Measurements from ENCODE around the gene RPS6KA2.

RPS6KA2 gene

DNA sequence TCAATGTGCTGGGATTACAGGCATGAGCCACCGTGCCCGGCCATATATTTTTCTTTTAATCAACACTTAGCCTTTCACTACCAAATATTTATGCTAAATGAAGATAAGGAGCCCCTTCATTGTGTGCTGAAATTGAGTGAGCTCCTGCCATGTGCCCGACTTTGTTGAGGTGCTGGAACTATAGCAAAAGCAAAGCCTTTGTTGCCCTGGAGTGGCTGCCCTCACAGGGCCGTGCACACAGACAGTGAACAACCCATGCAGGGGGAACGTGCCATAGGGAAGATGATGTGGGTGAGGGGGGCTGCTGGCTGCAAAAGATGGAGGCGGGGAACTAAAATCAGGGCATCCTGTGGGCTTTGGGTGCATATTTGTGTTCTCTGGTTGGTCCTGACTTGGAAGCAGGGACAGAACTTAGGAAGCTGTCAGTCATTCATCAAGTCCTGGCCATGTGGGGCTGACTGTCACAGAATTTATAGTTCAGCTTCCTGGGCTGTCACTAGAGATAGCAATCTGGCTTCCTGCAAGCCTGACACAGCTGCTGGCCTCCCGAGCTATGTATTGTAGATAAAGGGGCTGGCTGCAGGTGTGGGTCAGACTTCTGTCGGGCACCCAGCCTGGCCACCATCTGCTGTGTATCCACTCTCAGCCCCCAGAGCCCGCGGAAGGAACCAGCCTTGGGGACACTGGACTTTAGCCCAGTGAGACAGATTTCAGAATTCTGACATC lies 187.5 kb downstream of the RPS6KA2 start:
- no peak for DNase-seq

DNA sequence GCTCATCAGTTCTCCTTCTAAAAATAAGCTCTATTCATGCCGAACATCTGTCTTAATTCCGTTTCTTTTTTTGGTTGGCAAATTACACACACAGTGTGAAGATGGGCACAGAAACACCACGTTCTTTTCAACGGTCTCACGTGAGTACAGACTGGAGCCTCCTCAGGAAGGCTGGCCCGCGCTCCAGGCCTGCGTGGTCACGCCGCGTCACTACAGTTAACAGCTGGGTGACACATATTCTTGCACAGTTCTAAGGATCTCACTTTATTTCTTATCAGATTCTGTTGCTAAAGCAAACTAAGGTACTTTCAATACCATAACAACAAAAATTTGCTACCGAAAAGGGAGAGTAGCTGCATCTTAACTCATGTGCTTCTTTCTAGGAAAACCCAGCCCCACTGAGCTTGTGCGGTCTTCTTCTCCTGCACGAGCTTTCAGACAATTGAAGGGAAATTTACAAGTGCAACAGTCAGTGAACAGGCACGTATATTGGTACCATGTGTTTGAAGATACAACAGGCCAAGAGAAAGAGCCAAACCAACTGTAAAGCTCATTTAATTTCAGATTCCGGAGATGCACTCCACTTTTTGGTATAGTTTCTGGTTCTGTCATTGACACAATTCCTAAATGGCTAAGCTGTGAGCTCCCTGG lies 188.7 kb downstream of the RPS6KA2 start:
- DNase-seq: no peak

DNA sequence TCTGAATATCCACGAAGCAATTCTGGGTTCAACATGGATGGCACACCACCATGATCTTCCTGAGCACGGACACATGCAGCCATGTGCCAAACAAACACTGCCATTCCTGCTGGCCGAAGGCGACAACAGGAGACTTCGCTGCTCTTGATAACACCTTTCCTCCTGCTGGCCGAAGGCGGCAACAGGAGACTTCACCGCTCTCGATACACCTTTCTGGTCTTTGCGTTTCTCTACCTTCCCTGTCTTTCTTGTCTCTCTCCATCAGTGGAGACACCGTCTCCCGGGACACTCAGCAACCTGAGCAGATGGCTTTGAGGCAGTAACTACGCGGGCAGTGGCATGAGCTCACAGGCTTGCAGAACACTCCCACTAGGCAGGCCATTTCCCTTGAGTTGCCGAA lies 189.4 kb downstream of the RPS6KA2 start:
- DNase-seq: no peak

DNA sequence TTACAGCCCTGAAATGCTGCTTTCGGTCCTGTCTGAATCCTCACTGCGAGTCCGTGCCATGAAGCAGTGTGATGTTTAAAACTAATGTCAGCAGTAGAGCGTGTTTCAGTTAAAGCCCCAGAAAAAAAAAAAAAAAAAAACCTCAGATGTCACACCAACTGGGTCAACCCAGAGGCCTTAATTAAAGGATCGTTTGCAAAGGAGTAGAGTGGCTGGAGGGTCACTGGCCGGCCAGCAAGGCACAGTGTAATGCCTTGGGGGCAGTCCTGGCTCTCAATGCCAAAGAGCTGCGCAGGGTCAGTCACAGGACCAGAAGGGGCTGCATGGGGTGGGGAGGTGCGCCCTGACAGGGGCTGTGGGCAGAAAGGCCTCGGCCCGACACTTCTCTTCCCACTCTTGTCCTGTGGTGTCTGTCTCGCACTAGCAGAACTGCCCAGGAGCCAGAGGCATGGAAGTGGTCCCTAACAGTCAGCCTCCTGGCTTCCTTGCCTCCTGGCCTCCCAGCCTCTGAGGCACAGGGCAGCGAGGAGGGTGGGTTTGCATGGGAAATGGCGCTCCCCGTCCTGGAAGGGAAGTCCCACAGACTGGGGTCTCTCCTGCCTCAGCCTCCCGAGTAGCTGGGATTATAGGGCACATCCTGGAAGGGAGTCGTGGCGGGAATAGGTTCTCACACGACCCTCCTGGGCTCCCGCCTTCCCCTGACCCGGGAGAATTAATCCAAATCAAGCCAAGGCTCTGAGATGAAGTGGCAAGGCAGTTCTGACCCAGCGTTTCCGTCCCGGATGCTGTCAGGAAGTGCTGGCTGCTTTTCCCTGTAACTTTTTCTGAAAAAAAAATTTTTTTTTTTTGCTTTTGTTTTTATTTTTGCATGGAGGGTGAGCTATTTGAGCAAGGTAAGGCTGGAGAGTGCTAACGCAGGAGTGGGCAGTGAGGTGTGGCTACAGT lies 190.6 kb downstream of the RPS6KA2 start:
- no peak for DNase-seq

DNA sequence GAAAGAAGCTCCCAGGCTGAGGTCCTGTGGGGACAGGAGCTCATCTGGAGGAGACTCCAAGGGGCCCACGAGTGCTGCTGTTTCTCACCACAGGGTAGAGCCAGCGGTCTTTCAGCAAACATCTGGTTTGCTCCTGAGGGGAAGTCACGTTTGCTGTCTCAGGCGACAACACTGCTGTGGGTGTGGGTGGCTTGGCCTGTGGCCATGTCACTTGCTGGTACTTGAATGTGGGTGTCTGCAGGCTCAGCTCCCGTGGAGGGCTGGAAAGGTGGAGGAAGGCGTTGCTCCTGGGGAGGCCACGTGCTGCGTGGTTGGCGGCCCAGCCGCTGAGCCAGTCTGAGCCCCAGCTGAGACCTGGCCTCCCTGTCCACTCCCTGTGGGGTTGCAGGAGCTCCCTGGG lies 191.5 kb downstream of the RPS6KA2 start:
- no peak for DNase-seq

DNA sequence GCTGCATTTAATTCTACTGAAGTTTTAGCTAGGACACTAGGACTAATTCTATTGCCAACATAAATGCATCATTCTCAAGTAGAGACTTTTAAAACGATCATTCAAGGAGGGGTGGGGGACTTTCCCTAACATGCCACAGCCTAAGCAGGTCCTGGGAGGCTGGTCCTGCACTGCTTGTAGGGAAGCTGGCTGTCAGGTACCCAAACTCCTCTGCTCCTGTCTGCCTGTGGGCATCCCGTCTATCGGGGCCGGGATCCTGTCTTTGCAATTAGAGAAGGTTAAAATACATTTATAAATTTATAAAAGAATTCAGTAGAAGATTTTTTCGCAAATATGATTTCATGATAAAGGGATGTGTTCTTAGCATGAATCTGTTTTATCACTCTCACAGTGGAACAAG lies 192.7 kb downstream of the RPS6KA2 start:
- DNase-seq: no peak

DNA sequence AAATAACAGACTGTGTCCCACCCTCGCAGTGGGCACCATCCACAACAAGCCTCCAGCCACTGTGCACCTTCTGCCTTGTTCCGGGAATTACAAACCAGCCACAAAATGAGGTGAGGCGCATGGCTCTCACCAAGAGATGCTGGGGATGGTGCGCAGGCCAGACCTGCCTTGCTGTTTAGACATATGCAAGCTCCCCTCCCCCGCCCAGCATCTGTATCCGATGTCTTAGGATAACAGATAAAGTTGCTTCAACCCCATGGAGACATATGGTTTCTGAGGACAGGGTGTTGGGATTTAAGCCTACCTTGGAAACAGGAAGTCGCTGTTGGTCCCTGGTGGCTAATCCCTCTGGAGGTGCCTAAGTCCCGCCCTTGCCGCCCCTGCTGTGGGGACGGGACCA lies 194.0 kb downstream of the RPS6KA2 start:
- DNase-seq: no peak

DNA sequence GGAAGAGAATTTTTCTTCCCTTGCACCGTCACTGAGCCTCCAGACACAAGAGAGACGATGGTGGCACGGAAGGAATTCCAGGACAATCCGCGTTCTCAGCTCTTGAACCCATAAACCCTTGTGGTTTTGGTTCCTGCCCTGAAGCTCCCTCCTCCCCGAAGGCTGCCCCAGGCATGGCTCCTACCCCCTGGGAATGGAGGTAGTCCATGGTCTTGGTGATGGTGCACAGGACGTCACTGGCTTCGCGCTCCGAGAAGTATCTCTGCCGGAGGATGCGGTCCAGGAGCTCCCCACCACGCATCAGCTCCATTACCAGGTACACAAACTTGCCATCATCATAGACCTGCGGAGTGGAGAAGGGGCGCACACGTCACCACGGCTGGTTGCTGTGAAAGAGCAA lies 196.8 kb downstream of the RPS6KA2 start:
- no peak for DNase-seq

DNA sequence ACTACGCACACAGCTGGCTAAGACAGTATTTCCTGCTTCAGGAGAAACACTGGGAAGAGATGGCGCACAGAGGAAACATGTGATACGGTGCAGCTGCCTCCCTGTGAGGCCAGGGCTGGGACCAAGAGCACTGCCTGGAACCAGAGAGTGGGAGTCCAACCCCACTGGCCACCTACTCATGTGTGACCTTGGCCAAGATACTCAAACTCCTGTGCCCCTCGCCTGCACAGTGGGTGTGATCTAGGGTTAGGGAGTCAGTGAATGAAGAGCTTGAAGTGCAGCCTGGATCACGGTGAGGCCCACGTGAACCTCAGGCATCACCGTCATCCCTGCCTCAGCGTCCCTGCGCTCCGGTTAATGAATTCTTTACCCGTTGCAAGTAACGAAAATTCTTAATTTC lies 202.6 kb downstream of the RPS6KA2 start:
- DNase-seq: no peak

DNA sequence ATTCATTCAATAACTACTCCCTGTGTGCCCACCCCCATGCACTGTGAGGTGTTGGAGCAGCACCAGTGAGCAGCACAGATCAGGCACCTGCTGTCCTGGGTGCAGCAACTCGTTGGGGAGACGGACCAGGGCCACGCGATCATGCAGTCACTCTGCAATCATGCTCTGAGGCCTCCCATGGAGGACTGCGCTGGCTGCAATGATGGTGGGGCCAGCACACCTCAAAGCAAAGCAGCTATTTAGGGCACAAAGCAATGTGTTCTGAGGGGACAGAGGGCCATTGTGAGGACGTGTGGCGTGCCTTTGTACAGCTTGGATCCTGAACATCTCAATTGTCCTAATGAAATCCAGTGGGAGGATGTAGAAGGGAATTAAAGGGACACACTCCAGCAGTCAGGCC lies 203.3 kb downstream of the RPS6KA2 start:
- DNase-seq: no peak

DNA sequence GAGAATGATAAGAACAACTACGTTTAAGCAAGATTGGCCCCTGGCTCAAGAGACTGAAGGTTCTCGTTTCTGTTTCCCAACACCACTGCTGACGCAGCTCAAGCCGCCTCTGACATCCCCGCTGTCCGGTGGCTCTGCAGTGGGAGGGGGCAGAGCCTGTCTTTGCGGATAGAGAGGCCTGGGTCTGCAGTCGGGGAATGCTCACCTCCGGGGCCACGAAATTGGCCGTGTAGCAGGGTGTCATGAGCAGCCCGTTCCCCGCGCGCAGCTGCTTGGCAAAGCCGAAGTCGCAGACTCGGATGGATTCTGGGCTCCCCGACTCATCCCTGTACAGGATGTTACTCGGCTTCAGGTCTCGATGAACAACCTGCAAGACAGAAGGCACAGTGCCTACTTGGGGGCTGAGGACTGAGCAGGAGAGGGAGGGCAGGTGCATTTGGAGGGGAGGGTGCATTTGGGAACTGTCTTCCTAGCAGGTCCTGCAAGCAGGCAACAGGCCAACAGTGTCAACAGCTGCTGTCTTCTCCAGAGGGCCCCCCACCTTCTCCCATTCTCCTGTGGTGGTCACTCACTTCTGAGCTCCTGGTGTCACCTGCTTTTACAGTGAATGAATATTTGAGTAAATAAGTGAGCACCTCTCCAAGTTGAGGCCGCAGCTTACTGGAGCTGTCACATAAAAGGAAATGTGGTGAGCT lies 203.9 kb downstream of the RPS6KA2 start:
- DNase-seq: no peak

DNA sequence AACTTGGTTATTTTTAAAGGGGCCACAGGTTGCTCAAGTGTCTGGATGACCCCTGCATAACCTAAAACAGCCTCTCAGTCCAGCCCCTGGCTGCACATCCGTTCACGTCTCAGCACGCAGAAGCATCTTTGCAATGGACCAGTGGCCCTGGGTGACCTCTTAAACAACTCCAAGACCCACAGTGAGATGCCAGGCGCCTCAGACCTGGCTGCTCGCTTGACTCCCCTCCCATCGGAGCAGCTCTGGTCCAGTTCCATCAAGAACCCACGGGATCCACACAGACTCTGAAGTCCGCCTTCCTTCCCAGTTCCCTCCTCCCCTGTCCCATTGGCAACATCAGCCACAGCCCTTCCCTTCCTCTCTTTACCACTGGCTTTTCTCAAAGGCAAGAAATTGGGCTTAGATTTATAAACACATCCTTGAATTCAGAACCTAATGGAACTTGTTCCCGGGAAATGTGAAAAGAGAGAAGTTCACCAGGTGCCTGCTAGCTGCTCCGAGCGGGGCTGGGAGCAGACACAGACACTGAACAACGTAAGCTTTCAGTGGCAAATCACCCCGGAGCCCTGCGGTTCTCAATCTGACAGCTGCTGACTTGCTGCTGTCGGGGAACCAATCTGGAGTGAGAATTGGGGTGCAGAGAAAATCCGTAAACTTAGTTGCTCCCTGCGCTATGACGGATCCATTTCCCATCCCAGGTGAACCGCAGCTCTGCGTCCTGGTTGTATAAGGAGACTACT lies 204.7 kb downstream of the RPS6KA2 start:
- no peak for DNase-seq

DNA sequence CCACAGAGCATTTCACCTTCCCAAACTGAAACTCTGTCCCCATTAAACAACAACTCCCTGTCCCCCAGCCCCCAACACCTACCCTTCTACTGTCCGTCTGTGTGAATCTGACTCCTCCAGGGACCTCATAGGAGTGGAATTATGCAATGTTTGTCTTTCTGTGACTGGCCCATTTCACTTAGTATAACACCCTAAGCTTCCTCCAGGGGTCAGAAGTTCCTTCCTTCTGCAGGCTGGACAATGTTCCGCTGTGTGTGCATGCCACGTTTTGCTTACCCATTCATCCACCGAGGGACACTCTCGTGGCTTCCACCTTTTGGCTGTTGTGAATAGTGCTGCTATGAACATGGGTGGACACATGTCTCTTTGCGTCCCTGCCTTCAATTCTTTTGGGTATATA lies 206.7 kb downstream of the RPS6KA2 start:
- DNase-seq: no peak

DNA sequence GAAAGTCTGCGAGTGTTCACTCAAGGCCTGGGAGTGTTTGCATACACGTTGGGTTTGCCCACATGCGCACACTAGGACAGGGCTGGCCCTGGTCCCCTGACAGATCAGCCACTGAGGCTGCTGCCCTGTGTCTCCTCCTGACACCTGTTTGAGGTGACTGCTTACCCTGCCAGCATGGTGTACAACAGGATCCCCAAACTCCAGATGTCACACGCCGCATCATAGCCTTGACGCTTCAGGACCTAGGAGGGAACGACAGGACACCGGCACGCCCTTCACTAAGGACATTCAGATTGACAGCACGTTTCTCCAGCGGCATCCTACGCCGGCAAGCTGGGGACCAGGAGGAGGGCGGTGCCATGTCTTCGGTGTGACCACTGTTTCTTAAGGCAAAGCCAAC lies 207.3 kb downstream of the RPS6KA2 start:
- no peak for DNase-seq

DNA sequence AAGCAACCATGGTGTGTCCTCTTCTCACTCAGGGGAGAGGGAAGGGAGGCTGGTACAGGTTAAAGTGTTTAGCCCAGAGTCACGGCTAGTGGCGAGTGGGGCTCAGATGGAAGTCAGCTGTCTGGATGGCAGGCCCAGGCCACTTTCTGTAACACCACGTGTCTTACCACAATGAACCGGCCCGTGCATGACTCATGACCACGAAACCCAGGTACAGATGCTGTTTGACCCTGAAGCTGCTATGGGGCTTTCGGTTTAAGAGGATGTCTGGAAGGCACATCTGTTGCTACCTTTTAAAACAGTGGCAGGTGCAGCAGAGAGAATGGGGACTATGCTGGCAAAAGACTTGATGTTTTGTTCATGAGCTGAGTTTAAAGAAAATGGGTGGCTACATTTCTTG lies 207.8 kb downstream of the RPS6KA2 start:
- no peak for DNase-seq

DNA sequence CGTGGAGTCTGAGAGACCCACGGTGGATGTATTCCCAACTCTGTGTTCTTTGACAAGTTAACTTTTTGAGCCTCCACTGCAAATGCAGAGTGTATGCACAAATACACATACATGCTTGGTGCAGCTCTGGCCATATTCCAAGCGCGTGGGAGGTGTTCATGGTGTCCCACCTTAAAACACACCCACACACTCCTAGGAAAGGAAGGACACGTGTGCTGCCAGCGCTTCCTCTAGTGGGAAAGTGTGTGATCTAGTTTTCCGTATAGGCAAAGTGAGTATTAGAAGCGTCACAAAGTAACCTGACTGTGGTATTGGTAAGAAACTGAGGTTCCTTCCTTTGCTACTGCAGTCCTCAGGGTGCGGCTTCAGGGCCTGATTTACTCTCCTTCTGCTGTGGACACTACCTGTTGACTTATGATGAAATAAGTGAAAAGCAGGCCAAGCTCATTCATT lies 208.3 kb downstream of the RPS6KA2 start:
- no peak for DNase-seq

DNA sequence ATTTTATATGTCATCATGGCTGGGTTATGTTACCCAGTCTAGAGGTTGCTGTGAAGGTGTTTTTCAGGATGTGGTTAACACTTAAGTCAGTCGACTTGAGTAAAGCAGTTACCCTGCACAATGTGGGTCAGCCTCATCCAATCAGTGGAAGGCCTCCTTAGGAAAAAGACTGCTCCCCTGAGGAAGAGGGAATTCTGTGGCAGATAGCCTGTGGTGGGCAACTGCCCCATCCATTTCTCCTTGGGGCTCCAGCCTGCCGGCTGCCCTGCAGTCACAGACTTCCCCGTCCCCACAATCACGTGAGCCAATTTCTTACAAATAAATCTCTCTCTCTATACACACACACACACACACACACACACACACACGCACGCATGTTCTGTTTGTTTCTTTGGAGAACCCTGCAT lies 209.8 kb downstream of the RPS6KA2 start:
- DNase-seq: no peak

DNA sequence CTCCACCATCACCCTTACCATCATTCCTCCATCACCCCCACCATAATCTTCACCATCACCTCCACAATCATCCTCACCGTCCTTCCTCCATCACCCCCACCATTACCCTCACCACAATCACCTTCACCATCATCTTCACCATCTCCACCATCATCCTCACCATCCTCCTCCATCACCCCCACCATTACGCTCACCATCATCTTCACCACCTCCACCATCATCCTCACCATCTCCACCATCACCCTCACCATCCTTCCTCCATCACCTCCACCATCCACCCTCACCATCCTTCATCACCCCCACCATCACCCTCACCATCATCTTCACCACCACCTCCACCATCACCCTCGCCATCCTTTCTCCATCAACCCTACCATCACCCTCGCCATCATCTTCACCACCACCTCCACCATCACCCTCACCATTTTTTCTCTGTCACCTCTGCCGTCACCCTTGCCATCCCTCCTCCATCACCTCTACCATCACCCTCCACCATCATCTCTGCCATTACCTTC lies 211.2 kb downstream of the RPS6KA2 start:
- no peak for DNase-seq

DNA sequence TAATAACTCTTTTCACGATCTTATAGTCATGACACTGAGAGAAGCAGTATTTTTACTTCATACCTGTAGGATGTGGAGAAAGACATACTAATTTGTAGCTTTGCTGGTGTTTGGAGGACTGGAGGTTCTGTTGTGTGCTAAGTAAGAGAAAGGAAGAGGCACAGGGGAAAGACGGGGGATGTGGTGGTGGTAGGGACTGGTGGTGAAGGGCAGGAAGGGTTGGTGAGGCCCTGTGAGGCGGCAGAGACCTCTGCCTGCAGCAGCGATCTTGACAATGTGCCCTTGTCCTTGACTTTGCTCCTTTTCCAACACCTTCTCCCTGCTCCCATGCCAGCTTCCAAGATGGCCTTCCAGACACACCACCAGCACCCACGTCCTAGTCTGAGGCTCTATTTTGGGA lies 211.7 kb downstream of the RPS6KA2 start:
- no peak for DNase-seq

DNA sequence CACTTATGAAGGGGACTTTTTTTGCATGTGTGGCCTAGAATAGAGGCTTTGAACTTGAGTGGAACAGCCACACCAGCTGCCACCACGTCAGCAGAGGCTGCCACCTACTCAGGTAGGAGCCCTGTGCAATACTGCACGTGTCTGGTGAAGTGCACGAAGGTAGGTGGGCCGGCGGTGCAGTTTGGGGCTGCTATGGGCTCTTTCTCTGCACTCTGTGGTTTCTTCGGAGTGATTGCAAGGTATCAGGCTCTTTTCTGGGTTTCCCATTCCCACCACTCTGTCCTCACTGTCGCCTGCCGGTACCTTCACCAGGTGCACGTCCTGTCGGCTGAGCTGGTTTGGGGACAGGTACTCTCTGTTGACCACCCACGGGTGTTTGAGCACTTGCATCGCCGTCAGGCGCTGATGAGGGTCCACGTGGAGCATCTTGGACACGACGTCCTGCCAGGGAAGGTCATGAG lies 213.5 kb downstream of the RPS6KA2 start:
- DNase-seq: no peak

DNA sequence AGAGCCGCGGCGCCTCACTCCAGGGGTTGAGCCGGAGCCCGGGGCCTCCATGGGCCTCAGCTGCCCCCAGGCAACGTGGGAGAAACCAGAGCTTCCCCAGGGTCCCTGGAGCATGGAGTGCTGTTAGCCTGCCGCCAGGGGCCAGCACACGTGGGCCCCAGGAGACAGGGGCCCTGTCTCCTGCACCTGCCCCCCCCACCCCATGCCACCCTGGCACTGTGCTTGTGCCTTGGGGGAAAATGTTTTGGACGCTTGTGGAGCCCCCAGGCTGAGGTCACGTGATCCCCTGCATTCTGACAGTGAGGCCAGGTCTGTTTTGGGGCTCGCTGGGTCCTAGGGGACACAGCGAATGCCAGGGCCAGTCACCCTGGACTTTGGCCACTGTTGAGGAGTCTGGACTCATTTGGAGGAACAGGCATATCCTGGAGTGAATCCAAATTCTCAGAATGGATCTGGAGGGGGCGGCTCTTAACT lies 214.1 kb downstream of the RPS6KA2 start:
- no peak for DNase-seq
